Stimulated activated effector memory CD8-positive, alpha-beta T cell treated with anti-CD3 and anti-CD28 coated beads, Interleukin-12 subunit alpha, Interleukin-12 subunit beta, amount 100 ng/mL, for 72 hours (primary cell): ENCODE data around the gene SP6.

Experiments
- ATAC-seq: fragments of 150-1000 bp; cut with Tn5 transposase; 2 replicates; pipeline ENCODE4 v1.10.0; 2021
- DNase-seq, 2 donors: peaks; one replicate each; pipeline ENCODE4 v3.0.0; 2021 to 2022; ENCODE audit warnings: low spot score in 2 of 2
- H3K27ac Mint-ChIP-seq: one replicate; pipeline ENCODE4 v1.8.0; 2022; ENCODE audit warnings: mild to moderate bottlenecking, mixed read lengths
- H3K36me3 Mint-ChIP-seq: one replicate; pipeline ENCODE4 v1.8.0; 2022; ENCODE audit warnings: mild to moderate bottlenecking, mixed read lengths
- H3K4me1 Mint-ChIP-seq: one replicate; pipeline ENCODE4 v1.8.0; 2022; ENCODE audit warnings: mixed read lengths
- H3K4me3 Mint-ChIP-seq: one replicate; pipeline ENCODE4 v1.8.0; 2022; ENCODE audit warnings: mild to moderate bottlenecking, mixed read lengths
- H3K9me3 Mint-ChIP-seq: one replicate; pipeline ENCODE4 v1.8.0; 2022; ENCODE audit warnings: mixed read lengths

SP6 gene

GRCh38 chr17:47834756-47835155 is 16.2 kb downstream of the SP6 start:
- Mint-ChIP-seq H3K4me1 (peaks cover 50% of the 10 kb centered on the region), H3K27ac (no peak overlapping the region), H3K36me3 (peaks cover 26% of the 10 kb centered on the region), H3K9me3 (no peaks in the 10 kb centered on the region), H3K4me3 (no peak overlapping the region)
- no peak for ATAC-seq
- no peak for DNase-seq

- Mint-ChIP-seq H3K4me3 (peak overlapping the region; percentile 85), H3K36me3 (peaks cover 48% of the 10 kb centered on the region), H3K4me1 (peaks cover 62% of the 10 kb centered on the region), H3K27ac (peak overlapping the region; percentile 95), H3K9me3 (no peaks in the 10 kb centered on the region)
- DNase-seq: no peak
- no peak for ATAC-seq
Observed at GRCh38 chr17:47831934-47832327, 19.0 kb downstream of the SP6 start.

- Mint-ChIP-seq H3K4me1 (peaks cover 66% of the 10 kb centered on the region), H3K4me3 (peak within 1 kb of the TSS; percentile 85), H3K27ac (peak within 1 kb of the TSS; percentile 95), H3K36me3 (peaks cover 55% of the 10 kb centered on the region), H3K9me3 (no peaks in the 10 kb centered on the region)
- peak; percentile 87 to 97 for DNase-seq
- peak; percentile 79 for ATAC-seq
Observed at GRCh38 chr17:47831003-47831933, 19.7 kb downstream of the SP6 start, which contains the start of the genes LRRC46 and MRPL10. Gene LRRC46 (plus strand): TSS chr17:47831670. CDS start chr17:47831990, 320 bp downstream. Gene MRPL10 (minus strand): TSS chr17:47831541. CDS start chr17:47831511, 30 bp downstream.

GRCh38 chr17:47830396-47831002 is 20.5 kb downstream of the SP6 start:
- Mint-ChIP-seq H3K9me3 (no peaks in the 10 kb centered on the region), H3K4me1 (peaks cover 61% of the 10 kb centered on the region), H3K36me3 (peaks cover 62% of the 10 kb centered on the region), H3K27ac (peak overlapping the region; percentile 95), H3K4me3 (peak overlapping the region; percentile 85)
- DNase-seq (no peak), ATAC-seq (peak; percentile 1)

- H3K36me3 Mint-ChIP-seq: peaks cover 69% of the 10 kb centered on the region
- no peaks in the 10 kb centered on the region for H3K9me3 Mint-ChIP-seq
- ATAC-seq: peak; percentile 92
- peak overlapping the region; percentile 95 for H3K27ac Mint-ChIP-seq
- peaks cover 58% of the 10 kb centered on the region for H3K4me1 Mint-ChIP-seq
- H3K4me3 Mint-ChIP-seq: peak overlapping the region; percentile 85
- DNase-seq: peak in 1 of 2 donors; percentile 77
Observed at GRCh38 chr17:47829870-47830269, 21.1 kb downstream of the SP6 start.

GRCh38 chr17:47823519-47823918 is 27.4 kb downstream of the SP6 start:
- Mint-ChIP-seq H3K4me1 (peaks cover 43% of the 10 kb centered on the region), H3K36me3 (peaks cover 65% of the 10 kb centered on the region), H3K4me3 (no peak overlapping the region), H3K9me3 (no peaks in the 10 kb centered on the region), H3K27ac (no peak overlapping the region)
- DNase-seq: no peak
- no peak for ATAC-seq

GRCh38 chr17:47822785-47823184 is 28.2 kb downstream of the SP6 start:
- H3K4me3 Mint-ChIP-seq: peak overlapping the region; percentile 96
- peaks cover 36% of the 10 kb centered on the region for H3K4me1 Mint-ChIP-seq
- ATAC-seq (no peak), DNase-seq (no peak)
- peaks cover 61% of the 10 kb centered on the region for H3K36me3 Mint-ChIP-seq
- H3K27ac Mint-ChIP-seq: peak overlapping the region; percentile 96
- no peaks in the 10 kb centered on the region for H3K9me3 Mint-ChIP-seq

- ATAC-seq: peak; percentile 96
- peak within 1 kb of the TSS; percentile 96 for H3K4me3 Mint-ChIP-seq
Observed at GRCh38 chr17:47821424-47822391, 29.3 kb downstream of the SP6 start, which contains the start of gene OSBPL7. Gene OSBPL7 (minus strand): TSS chr17:47821794. CDS start chr17:47820278, 1,516 bp downstream.

GRCh38 chr17:47821031-47821423 is 29.9 kb downstream of the SP6 start:
- DNase-seq (no peak), ATAC-seq (no peak)
- Mint-ChIP-seq H3K27ac (peak overlapping the region; percentile 96), H3K36me3 (peaks cover 61% of the 10 kb centered on the region), H3K9me3 (no peaks in the 10 kb centered on the region), H3K4me3 (peak overlapping the region; percentile 96), H3K4me1 (peaks cover 32% of the 10 kb centered on the region)

More at GRCh38 chr17:47821424-47822391, 29.3 kb downstream of the SP6 start, which contains the start of gene OSBPL7:
- DNase-seq: peak; percentile 42 to 86
- Mint-ChIP-seq H3K27ac (peak within 1 kb of the TSS; percentile 96), H3K36me3 (peaks cover 61% of the 10 kb centered on the region), H3K9me3 (no peaks in the 10 kb centered on the region), H3K4me1 (peaks cover 36% of the 10 kb centered on the region)

GRCh38 chr17:47820033-47820789 is 30.8 kb downstream of the SP6 start:
- Mint-ChIP-seq H3K4me3 (peak overlapping the region; percentile 96), H3K27ac (peak overlapping the region; percentile 96), H3K36me3 (peaks cover 61% of the 10 kb centered on the region), H3K4me1 (peaks cover 32% of the 10 kb centered on the region), H3K9me3 (no peaks in the 10 kb centered on the region)
- ATAC-seq (no peak), DNase-seq (no peak)

GRCh38 chr17:47819475-47819874 is 31.5 kb downstream of the SP6 start:
- DNase-seq: no peak
- no peak overlapping the region for H3K27ac Mint-ChIP-seq
- H3K4me1 Mint-ChIP-seq: peaks cover 29% of the 10 kb centered on the region
- H3K36me3 Mint-ChIP-seq: peaks cover 61% of the 10 kb centered on the region
- no peak overlapping the region for H3K4me3 Mint-ChIP-seq
- no peak for ATAC-seq
- H3K9me3 Mint-ChIP-seq: no peaks in the 10 kb centered on the region

GRCh38 chr17:47818002-47818695 is 32.8 kb downstream of the SP6 start:
- Mint-ChIP-seq H3K9me3 (no peaks in the 10 kb centered on the region), H3K4me1 (peaks cover 27% of the 10 kb centered on the region), H3K4me3 (no peak overlapping the region), H3K36me3 (peaks cover 59% of the 10 kb centered on the region), H3K27ac (peak overlapping the region; percentile 56)
- DNase-seq: no peak
- ATAC-seq: no peak

GRCh38 chr17:47816947-47817346 is 34.0 kb downstream of the SP6 start:
- Mint-ChIP-seq H3K4me3 (no peak overlapping the region), H3K36me3 (peaks cover 65% of the 10 kb centered on the region), H3K4me1 (peaks cover 33% of the 10 kb centered on the region), H3K9me3 (no peaks in the 10 kb centered on the region), H3K27ac (peak overlapping the region; percentile 50)
- DNase-seq (no peak), ATAC-seq (no peak)
